Fibroblast of the conjunctiva (primary cell): ENCODE data around the gene RAX2.

ENCODE experiments used
- DNase-seq: peaks from one replicate; pipeline ENCODE4 v3.0.0-alpha.2; 2010; ENCODE audit warnings: low read depth

The RAX2 gene

DNA sequence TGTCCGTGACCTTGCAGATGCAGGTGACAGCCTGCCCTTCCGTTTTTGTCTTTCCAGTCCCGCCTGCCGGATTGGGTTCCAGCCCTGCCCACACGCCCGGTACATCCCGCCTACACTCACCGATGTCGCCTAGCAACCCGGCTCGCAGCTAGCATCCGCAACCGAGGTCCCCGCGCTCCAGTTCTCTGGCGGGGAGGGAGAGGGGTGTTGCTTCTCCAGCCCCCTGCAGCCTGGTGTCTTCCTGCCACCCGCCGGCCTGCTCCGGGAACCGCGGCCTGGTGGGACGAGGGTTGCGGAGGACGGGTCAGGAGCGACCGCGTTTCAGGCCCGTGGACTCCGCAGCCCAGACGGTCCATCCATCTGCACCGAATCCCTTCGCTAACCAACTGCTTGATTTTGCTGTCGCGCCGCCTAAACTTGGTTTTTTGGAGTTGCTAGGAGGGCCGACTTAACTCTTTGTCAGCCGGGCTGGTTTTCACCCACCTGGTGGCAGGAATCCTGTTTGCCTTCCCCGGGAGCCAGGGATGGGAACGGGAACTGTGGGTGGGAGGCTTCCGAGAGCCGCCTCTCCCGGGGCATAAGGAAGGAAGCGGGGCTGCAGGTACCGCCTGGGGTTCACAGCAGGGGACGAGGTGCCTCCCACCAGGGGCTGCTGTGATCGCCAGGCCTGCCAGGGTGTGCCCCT lies 29.5 kb upstream of the RAX2 start:
- no peak for DNase-seq

DNA sequence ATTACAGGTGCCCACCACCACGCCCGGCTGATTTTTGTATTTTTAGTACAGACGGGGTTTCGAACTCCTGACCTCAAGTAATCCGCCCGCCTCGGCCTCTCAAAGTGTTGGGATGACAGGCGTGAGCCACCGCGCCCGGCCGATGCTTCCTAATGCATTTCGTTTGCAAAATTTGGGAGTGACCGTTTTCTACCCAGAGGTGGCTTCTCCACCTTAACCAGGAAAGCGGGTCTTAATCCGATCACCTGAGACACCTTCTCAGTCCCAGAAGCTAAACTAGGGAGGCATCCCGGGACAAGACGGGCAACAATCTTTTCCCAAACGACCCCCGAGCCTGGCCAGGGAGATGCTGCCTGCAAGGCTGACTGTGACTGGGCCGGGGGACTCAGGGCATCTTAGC lies 29.0 kb upstream of the RAX2 start:
- DNase-seq, result no peak

DNA sequence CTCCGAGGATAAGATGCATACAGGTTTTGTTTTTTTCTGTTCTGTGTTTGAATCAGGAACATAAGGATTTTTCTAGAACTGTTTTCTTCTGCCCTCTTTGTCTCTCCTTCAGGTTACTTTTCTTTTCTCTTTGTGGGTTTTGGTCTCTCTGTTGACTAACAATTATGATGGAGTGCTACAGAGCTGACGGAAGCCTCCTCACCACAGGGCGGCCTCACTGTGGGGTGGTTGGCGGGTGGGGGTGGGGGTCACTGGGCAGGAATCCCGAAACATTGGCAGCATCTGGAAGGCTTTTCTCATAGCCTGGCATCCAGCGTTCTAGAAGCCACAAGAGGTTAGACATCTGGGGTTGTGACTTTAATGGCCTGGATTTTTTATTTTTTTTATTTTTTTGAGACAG lies 26.1 kb upstream of the RAX2 start:
- DNase-seq, result no peak

DNA sequence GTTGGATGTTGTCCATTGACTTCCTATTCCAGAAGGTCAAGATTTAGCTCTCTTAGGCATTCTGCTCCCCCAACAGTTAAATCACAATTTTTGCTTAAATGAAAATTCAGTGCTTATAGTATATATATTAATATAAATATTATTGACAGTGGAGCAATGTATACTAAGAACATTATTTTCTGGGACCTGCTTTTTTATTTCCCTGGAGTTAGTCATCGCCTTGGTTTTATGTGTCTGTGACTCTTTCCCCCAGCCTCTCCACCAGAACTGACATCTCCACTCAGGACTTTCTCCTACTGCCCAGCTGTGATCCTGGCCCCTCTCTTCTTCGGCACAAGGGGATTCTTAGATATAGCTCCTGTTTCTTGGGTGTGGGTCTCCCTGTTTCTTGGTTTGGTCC lies 24.3 kb upstream of the RAX2 start:
- no peak for DNase-seq

DNA sequence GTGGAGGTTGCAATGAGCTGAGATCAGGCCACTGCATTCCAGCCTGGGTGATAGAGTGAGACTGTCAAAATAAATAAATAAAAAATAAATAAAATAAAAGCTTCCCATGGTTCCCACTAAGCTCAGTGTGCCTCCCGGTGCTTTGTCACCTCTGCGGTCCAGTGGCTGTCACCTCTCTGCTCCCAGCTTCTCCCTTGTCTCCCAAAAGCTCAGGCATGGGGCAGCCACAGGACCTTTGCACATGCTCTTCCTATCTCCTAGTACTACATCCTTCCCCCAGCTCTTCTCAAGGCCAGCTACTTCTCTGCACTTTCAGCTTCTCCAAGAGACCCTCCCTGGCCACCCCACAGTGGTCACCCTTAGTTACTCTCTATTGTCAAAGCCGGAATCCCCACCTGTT lies 21.8 kb upstream of the RAX2 start:
- no peak for DNase-seq

DNA sequence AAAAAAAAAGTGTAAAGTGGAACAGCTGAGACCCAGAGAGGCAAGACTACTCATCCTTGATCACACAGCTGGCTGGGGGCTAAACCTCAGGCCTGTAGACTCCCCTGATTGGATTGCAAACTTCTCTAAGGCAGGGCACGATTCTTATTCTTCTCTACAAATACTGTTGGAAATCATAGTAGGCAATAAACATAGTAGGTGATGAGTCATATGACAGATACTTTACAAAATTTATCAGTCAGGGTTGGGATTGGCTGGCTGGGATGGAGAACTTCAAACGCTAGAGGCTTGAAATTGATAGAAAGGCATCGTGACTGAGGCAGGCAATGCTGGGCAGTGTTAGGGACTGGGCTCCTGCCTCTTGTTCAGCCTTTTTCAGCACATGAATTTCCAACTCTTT lies 20.1 kb upstream of the RAX2 start:
- DNase-seq, result no peak

DNA sequence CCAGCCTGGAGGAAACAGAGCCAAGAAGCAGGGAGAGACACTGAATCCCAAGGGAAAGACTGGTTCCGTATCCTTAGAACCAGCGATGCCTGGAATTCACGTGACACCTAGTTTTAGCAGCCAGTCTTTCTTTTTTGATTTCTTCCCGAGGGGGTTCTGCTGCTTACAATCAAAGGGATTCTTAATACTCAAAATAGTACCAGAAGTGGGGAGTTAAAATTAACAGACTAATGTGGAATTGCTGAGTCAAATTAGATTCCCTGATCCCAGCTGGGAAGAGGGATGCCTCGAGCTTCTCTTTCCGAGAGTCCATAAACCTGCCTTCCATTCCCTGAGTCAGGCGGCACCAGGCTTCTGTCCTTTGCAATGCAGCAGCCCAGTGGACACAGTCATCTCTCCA lies 18.9 kb upstream of the RAX2 start:
- no peak for DNase-seq

DNA sequence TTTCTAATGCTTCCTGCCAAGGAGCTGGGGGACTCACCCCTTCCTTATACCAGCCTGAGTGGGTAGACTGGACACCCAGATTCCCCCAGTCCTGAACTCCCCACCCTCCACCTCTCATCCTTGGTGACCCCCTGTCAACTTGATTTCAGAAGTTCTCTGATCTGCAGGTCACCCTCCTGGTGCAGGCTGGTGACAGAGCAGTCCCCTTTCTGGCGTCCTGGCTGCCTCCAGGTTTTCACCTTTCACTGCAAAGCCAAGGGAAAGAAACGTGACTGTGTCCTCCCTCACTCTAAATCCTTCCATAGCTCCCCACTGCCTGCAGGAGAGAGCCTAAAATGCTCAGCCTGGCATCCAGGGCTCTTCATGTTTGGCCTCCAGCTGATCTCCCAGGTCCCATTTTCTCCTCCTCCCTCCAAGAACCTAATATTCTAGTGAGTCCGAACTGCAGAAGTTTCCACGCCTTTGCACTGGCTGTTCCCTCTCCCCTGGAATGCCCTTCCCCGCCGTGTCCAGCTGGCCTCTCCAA lies 18.2 kb upstream of the RAX2 start:
- DNase-seq, result no peak

DNA sequence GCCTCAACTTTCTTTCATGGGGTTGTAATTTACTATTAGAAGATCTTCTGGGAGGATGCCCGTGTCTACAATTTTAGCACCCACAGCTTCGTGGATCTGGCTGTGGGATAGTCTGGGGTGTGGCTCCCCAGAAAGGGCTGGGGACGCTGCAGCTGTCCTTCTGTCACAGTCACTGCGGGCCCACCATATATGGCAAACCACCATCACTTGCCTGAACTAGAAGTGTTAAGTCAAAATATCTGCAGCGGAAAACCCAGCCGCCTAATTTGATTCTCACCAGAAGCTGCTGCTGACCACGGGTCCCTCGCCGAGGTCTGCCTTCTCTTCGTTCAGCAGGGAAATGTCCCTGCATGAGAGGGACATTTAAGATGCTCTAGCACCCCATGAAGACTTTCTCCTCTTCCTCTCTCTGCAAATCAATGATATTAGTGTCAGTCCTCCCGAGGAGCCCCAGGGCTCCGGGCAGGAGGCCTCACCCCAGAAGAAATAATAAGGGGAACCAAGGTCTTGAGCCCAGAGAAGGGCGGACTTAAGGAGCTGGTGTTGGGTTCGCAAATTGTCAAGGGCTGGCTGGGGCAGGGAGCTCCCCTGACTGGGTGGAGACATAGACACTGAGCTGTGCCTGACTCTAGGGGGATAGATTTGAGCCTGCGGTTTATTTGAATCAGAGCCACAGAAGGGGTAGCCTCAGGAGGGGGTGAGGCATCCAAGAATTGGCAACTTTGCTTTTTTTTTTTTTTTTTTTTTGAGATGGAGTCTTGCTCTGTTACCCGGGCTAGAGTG lies 17.2 kb upstream of the RAX2 start:
- no peak for DNase-seq

DNA sequence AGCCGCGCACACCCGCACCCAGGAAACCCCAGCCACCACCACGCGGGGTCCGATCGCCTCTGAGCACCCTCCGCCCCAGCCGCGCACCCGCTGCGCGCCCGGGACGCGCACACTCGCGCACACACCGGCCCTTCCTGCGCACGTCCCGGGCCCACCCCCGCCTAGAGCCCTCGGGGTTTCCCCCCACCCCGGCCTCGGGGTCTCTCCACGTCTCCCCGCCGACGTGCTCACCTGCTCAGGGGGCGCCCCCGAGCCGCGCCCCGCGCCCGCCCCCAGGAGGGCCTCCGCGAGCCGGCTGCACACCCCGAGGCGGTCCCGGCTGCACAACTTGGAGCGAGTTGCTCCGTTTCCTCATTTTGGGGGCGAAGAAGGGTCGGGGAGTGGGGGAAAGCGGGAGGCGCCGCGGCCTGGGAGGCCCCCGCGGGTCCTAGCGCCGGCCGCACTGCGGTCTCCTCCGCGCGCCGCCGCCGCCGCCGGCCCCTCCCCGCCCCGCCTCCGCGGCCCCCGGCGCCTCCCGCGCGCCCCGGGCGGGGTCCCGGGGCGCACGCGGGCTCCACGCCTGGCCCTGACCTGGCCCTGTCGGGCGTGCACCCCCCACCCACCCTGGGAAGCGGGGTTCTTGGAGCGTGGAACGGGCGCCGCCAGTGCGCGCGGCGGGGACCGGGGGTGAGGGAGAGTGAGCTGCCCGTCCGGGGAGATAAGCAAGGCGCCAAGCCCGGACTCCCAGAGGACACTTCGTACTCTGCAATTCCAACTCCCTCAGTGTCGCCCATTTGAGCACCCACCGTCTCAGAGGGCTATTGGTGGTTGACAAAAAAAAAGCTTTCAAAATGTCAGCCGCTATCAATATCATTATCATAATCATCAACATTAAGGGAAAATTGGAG lies 14.2 kb upstream of the RAX2 start, which contains the start of gene MATK:
MATK (minus strand) TSS at position 444 of the 887 bp plus-strand sequence. CDS start 1,246 bp downstream, outside the sequence.
- no peak for DNase-seq

DNA sequence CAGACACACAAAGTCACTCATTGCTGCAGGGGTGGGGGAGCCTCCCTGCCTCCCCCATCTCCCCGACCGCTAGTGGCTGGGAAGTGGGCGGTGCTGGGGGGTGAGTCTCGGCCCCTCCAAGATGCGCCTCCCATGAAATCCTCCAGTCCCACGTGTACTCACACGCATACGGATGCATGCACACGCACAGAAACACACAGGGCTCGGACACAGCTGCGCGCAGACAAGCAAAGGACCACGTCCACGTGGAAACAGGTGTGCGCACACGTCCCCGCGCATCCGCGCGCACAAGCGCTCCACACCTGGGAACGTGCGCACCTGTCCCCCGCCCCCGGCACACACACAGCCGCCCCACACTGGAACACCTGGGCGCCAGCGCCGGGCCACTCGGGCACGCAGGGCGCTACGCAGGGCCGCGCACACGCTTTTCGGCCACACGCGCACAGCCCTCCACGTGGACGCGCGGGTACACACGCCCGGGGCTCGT lies 13.5 kb upstream of the RAX2 start:
- no peak for DNase-seq

DNA sequence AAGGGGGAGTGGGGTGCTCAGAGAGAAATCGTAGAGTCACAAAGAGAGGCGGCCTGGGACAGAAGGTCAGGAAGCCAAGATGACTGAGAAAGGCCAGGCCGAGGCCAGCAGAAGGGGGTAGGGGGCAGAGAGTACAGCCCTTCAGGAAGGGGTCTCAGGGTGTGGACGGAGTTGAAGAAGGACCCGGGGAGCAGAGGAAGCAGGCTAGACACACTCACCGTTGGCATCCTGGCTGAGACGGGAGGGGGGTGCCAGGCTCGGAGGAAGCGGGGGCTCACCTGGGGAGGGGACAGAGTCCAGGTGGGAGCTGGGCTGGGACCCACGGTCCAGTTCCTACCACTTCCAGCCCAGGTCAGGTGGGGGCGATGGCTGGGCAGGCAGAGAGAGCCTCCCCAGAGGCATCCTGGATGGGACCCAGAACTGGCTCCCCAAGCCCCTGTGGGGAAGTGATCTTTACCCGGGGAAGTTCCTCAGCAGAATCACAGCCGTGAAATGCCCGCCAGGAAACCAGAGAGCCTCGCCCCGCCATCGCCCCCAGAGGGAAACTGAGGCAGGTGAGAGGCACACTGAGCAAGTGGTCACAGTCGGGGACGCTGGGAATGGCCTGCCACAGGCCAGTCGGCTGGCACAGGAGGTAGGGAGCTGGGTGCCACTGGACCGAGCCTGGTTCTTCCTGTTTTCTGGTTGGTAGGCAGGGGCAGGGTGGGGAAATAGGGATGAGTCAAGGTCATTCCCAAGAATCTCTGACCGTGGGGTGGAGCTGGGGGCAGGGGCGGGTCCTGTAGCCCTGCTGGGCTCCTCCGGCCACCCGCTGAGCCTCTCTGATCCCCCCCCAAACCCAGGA lies 12.8 kb upstream of the RAX2 start:
- no peak for DNase-seq

DNA sequence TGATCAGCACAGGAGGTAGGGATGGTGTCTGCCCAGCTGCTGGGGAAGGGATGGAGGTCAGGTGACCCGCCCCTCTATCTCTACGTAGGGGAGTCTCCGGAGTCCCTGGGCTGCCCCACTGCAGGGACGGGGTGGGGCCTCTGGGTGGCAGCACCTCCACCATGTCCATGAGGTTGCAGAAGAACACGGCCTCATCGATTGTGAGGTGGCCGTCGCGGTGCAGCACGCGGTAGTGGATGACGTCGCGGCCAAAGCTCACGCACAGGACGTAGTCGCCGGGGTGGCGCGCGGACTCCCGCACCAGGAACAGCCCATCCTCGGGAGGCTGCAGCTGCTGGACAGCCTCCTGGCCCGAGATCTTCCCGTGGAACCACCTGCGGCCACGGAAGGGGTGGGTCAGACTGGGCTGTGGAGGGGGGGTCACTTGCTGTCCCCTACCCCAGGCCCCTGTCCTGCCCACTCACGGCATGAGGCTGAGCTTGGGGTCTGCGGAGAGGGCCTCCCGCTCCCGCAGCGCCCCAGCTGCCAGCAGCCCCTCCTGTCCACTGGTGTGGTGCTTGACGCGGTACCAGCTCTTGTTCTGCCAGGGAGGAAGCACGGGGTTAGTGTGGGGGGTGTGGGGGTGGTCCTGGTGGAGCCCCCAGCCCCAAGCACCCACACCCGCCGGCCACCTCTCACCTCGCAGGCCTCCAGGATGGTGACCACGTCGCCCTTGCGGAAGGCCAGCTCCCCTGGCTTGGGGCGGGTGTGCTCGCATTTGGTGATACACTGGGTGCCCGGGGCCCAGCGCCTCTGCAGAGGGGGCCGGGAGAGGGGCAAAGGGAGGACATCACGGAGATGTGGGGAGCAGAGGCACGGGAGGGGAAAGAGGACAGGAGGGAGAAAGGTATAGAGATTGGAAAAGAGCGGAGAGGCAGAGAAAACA lies 11.9 kb upstream of the RAX2 start:
- no peak for DNase-seq

DNA sequence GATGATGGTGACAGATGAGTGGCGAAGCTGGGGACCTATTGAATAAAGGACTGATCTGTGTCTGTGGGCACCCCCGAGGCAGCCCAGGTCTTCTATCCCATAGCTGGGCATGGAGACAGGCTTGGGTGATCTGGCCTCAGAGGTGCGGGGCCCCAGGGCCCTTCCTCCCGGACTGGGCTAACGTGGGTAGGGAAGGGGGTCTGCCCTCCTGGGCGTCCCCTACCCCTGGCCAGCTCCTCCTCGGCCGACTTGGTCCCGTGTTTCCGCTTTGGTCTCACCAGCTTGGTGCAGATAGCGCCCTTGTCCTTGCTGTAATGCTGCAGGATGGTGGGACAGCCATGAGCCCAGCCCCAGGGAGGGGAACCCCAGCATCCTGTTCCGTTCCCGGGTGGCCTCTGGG lies 10.9 kb upstream of the RAX2 start:
- no peak for DNase-seq

DNA sequence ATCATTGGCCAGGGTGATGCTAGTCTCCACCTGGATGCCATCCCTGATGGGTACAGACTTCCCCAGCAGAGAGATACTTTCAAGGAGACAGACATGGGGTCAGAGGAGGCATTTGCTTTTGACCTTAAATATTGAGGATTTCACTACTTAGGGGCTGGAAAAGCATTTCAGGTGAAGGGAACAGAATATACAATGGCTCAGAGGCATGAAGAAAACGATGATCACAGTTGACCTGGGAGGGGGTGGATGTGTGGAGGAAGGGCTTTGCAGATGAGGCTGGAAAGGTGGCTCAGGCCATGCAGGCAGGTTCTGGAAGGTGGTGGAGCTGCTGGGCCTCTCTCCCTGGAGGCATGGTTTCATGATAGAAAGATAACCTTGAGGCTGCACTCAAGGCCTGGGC lies 10.3 kb upstream of the RAX2 start:
- DNase-seq, result no peak

DNA sequence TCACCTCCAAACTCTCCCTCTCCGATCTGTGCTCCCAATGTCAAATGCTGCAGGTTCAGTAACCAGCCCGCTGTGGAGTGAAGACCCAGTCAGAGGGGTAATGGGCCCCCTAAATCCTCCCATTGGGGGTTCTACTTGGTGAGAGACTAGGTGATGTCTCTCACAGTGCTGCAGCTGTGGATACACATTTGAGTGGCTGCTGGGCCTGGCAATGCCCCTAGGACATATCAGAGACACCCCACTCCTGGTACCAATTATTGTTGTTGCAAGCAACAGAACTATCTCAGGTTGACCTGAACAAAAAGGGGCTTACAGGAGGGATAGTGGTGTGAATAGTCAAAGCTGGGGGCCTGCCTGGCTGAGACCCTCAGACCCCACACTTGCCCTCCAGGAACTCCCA lies 9.6 kb upstream of the RAX2 start:
- DNase-seq, result no peak

DNA sequence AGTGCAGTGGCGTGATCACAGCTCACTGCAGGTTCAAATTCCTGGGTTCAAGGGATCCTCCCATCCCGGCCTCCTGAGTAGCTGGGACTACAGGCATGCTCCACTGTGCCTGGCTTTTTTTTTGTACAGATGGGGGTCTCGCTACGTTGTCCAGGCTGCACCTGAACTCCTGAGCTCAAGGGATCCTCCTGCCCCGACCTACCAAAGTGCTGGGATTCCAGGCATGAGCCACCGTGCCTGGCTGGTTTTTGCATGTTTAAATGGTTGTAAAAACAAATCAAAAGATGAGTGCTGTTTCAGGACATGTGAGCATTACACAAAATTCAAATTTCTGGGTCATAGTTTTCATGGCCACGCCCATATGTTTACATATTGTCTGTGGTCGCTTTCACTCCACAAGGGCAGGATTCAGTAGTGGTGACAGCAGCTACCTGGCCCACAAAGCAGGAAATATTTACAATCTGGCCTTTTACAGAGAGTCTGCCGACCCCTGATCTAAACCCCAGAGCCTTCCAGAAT lies 8.8 kb upstream of the RAX2 start:
- DNase-seq, result no peak

DNA sequence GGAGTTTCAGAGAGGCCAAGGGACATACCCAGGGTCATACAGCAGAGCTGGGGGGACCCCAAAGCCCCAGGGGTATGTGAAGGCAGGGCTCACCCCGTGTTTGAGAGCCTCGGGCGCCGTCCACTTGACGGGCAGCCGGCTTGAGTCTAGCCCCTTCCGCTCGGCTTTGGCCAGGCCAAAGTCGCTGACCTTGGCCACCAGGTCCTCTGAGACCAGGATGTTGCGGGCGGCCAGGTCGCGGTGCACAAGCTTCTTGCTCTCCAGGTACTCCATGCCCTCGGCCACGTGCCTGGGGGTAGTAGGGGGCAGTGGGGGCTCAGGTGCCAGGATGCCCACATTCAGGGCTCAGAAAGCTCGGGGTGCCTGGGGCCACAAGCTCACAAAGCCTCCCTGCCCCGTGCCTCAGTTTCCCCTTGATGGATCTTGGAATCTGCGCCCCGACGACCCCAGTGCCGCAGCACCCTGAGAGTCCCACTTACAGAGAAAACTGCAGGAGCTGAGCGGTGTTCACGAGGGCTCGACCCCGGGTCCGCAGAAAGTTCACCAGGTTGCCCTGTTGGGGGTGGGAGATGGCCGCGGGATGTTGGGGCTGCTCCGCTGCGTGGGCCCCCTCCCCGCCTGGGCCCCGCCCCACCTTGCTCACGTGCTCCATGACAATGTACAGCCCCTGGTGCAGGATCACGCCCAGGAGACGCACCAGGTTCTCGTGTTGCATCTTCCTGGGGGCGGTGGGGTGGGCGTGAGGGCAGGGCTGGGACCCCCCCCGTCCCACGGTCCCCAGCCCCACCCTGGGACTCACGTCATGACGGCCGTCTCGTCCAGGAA lies 7.1 kb upstream of the RAX2 start:
- DNase-seq, result no peak
